Measurements from ENCODE around the gene C1R.

The C1R gene

DNA sequence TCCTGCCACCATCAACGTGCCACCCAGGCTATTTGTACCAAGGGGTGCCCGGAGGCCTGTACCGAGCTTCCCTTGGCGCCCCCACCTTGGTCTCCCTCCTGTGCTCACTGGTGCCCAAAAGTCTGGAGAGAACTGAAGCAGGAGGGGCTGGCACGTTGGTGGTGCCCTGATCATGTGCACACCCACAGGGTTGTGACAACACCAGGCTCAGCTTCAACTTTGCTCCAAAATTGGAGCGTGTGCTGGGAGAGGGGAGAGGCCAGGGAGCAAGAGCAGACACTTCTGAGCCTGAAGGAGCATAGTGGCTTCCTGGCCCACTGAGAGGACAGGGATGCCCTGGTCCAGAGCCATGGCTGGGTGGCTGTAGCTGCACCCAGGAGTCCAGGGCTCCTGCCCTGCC is 60.9 kb downstream of the C1R start:
- ATAC-seq (ENCODE audit: low read depth) (no peak), DNase-seq (ENCODE audit: low spot score) (no peak)
- Histone ChIP-seq H3K4me1 (ENCODE audit: insufficient read depth, poor library complexity, severe bottlenecking) (no peaks in the 10 kb centered on the region), H3K4me3 (ENCODE audit: severe bottlenecking) (no peak overlapping the region), H3K27ac (ENCODE audit: poor library complexity, severe bottlenecking) (no peak overlapping the region), H3K27me3 (ENCODE audit: insufficient read depth, poor library complexity, severe bottlenecking) (no peaks in the 10 kb centered on the region), H3K9me3 (ENCODE audit: severe bottlenecking) (no peaks in the 10 kb centered on the region), H3K36me3 (ENCODE audit: low read depth) (no peaks in the 10 kb centered on the region)
- TF ChIP-seq, protein P1, sequence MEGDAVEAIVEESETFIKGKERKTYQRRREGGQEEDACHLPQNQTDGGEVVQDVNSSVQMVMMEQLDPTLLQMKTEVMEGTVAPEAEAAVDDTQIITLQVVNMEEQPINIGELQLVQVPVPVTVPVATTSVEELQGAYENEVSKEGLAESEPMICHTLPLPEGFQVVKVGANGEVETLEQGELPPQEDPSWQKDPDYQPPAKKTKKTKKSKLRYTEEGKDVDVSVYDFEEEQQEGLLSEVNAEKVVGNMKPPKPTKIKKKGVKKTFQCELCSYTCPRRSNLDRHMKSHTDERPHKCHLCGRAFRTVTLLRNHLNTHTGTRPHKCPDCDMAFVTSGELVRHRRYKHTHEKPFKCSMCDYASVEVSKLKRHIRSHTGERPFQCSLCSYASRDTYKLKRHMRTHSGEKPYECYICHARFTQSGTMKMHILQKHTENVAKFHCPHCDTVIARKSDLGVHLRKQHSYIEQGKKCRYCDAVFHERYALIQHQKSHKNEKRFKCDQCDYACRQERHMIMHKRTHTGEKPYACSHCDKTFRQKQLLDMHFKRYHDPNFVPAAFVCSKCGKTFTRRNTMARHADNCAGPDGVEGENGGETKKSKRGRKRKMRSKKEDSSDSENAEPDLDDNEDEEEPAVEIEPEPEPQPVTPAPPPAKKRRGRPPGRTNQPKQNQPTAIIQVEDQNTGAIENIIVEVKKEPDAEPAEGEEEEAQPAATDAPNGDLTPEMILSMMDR (IDR thresholded peaks at IDR 0.05; ENCODE audit: poor library complexity, severe bottlenecking) = no peak

Data from RWPE2 (cell line).